ENCODE results near the gene WDFY4. TPM values are rescaled to one million over a fixed set of nuclear protein-coding genes. Genes with fewer than 3 reads are reported as not detected.

WDFY4 gene
- total RNA-seq, 1 experiment from 2014 or later: not detected

GRCh38 chr10:49009199-49009979 lies 324.7 kb downstream of the WDFY4 start:
- H3K4me2 ChIP-seq (ENCODE audit: insufficient read depth, insufficient read length, low read length): no peak overlapping the region
- no peak overlapping the region for H4K5ac ChIP-seq (ENCODE audit: insufficient read length, low read depth, low read length)
- no peaks in the 10 kb centered on the region for H4K20me1 ChIP-seq (ENCODE audit: control insufficient read depth, insufficient read depth, insufficient read length)
- H2BK15ac ChIP-seq (ENCODE audit: low read depth, low read length): no peak overlapping the region
- H3K4ac ChIP-seq (ENCODE audit: low read depth, low read length): no peak overlapping the region
- no peak overlapping the region for H2BK120ac ChIP-seq (ENCODE audit: low read depth, low read length, poor library complexity, severe bottlenecking)
- Mint-ChIP-seq H3K27me3 (ENCODE audit: low read depth) (peaks cover 9% of the 10 kb centered on the region), H3K4me3 (no peak overlapping the region), H3K27ac (no peak overlapping the region), H3K36me3 (ENCODE audit: insufficient read depth in 1 of 3, low read depth in 3 of 3) (no peaks in the 10 kb centered on the region), H3K9me3 (no peaks in the 10 kb centered on the region), H3K4me1 (peaks cover 5 to 8% of the 10 kb centered on the region in 2 experiments)
- no peak overlapping the region for H3K9ac ChIP-seq (ENCODE audit: extremely low read depth, insufficient read length, low read length)
- H3K9me3 ChIP-seq (ENCODE audit: control insufficient read depth, low read depth, low read length): no peaks in the 10 kb centered on the region
- H2BK20ac ChIP-seq (ENCODE audit: low read depth, low read length, poor library complexity, severe bottlenecking): no peak overlapping the region
- H3K14ac ChIP-seq (ENCODE audit: insufficient read depth, low read length): no peak overlapping the region
- H3K23me2 ChIP-seq (ENCODE audit: insufficient read length, low read depth, low read length, poor library complexity, severe bottlenecking): no peaks in the 10 kb centered on the region
- H3K27me3 ChIP-seq (ENCODE audit: insufficient read depth, low read length): no peaks in the 10 kb centered on the region
- no peak overlapping the region for H3T11ph ChIP-seq (ENCODE audit: low read length)
- DNase-seq: no peak
- H4K91ac ChIP-seq (ENCODE audit: insufficient read length, low read depth, low read length): no peak overlapping the region
- H2AK5ac ChIP-seq (ENCODE audit: insufficient read length, low read length): no peak overlapping the region
- H3K23ac ChIP-seq (ENCODE audit: insufficient read length, low read depth, low read length): no peak overlapping the region
- no peak overlapping the region for H3K27ac ChIP-seq (ENCODE audit: insufficient read length, low read depth, low read length)
- no peak overlapping the region for H4K8ac ChIP-seq (replicated peaks; ENCODE audit: insufficient read length, low read depth, low read length)
- no CpG with 5 or more reads among the region's 8 CpGs for WGBS (ENCODE audit: extremely low coverage, insufficient read length, low lambda C conversion rate)
- no peak for TF ChIP-seq CTCF (conservative IDR thresholded peaks at IDR 0.05)
- H3K79me1 ChIP-seq (ENCODE audit: insufficient read depth, low read depth, low read length, poor library complexity, severe bottlenecking): no peaks in the 10 kb centered on the region
- H3K4me1 ChIP-seq (ENCODE audit: insufficient read depth, low read length): no peaks in the 10 kb centered on the region
- H3K18ac ChIP-seq (ENCODE audit: insufficient read length, low read depth, low read length): no peak overlapping the region
- no peak overlapping the region for H3K56ac ChIP-seq (ENCODE audit: insufficient read length, low read depth, low read length)
- H2BK5ac ChIP-seq (ENCODE audit: insufficient read length, low read length): no peak overlapping the region
- H2AFZ ChIP-seq (ENCODE audit: low read length): no peak overlapping the region
- H2BK12ac ChIP-seq (ENCODE audit: insufficient read length, low read depth, low read length): no peak overlapping the region
- no peaks in the 10 kb centered on the region for H3K79me2 ChIP-seq (ENCODE audit: insufficient read depth, low read length)

All from H9 (cell line).